Loucy (cell line): ENCODE measurements around the gene CALN1.

Source experiments
- H2AFZ ChIP-seq: fragments of 200-600 bp; sonication (generic); 2 replicates; pipeline ENCODE4 v1.6.0; 2016; ENCODE audit warnings: antibody characterized with exemption, mild to moderate bottlenecking, low read length, moderate library complexity
- H3F3A ChIP-seq: fragments of 200-600 bp; 2 replicates; pipeline ENCODE4 v1.6.0; 2016; ENCODE audit warnings: antibody characterized with exemption, low read depth, mild to moderate bottlenecking
- H3K27me3 ChIP-seq: fragments of 200-600 bp; sonication (generic); 2 replicates; pipeline ENCODE4 v1.6.1; 2014; ENCODE audit warnings: low read length, mild to moderate bottlenecking; ENCODE audit not compliant: insufficient read depth, poor library complexity, severe bottlenecking
- H3K36me3 ChIP-seq: fragments of 200-600 bp; sonication (generic); 2 replicates; pipeline ENCODE4 v1.6.1; 2016; ENCODE audit warnings: low read length; ENCODE audit not compliant: insufficient read depth
- H3K4me1 ChIP-seq: fragments of 200-600 bp; sonication (generic); 2 replicates; pipeline ENCODE4 v1.5.1; 2014; ENCODE audit warnings: low read length, mild to moderate bottlenecking; ENCODE audit not compliant: insufficient read depth, poor library complexity, severe bottlenecking
- H3K4me2 ChIP-seq: fragments of 200-600 bp; sonication (generic); 2 replicates; pipeline ENCODE4 v1.6.0; 2014; ENCODE audit warnings: antibody characterized with exemption, low read length, low read depth, mild to moderate bottlenecking; ENCODE audit not compliant: poor library complexity, severe bottlenecking
- H3K4me3 ChIP-seq: fragments of 200-600 bp; sonication (generic); 2 replicates; pipeline ENCODE4 v1.5.1; 2014; ENCODE audit warnings: low read length, mild to moderate bottlenecking, mixed read lengths; ENCODE audit not compliant: poor library complexity, severe bottlenecking
- H3K79me2 ChIP-seq: fragments of 200-600 bp; sonication (generic); 2 replicates; pipeline ENCODE4 v1.6.1; 2014; ENCODE audit warnings: low read length; ENCODE audit not compliant: insufficient read depth
- H3K9ac ChIP-seq: fragments of 200-600 bp; sonication (generic); 2 replicates; pipeline ENCODE4 v1.6.0; 2014; ENCODE audit warnings: mild to moderate bottlenecking, low read depth, low read length, moderate library complexity; ENCODE audit not compliant: poor library complexity, severe bottlenecking
- H3K9me2 ChIP-seq: fragments of 200-600 bp; sonication (generic); replicated peaks from 2 replicates; pipeline ENCODE4 v1.6.1; 2016; ENCODE audit warnings: low read depth, low read length, mixed read lengths
- H3K9me3 ChIP-seq: fragments of 200-600 bp; sonication (generic); 2 replicates; pipeline ENCODE4 v1.6.1; 2014; ENCODE audit warnings: mild to moderate bottlenecking, antibody characterized with exemption, low read length, low read depth; ENCODE audit not compliant: insufficient read depth
- H4K20me1 ChIP-seq: fragments of 200-600 bp; sonication (generic); 2 replicates; pipeline ENCODE4 v1.6.0; 2014; ENCODE audit warnings: antibody characterized with exemption, low read length, mild to moderate bottlenecking; ENCODE audit not compliant: insufficient read depth, poor library complexity, severe bottlenecking
- EZH2phosphoT487 ChIP-seq: fragments of 200-600 bp; IDR thresholded peaks from 2 replicates; pipeline ENCODE4 v1.6.1; 2018; ENCODE audit warnings: antibody characterized with exemption, mild to moderate bottlenecking, moderate library complexity, borderline replicate concordance
- TF ChIP-seq, protein P1 (sequence below): fragments of 200-600 bp; sonication (generic); conservative IDR thresholded peaks from 2 replicates; pipeline ENCODE4 v1.5.1; 2014; ENCODE audit warnings: mild to moderate bottlenecking, antibody characterized with exemption, low read length

Gene CALN1

DNA sequence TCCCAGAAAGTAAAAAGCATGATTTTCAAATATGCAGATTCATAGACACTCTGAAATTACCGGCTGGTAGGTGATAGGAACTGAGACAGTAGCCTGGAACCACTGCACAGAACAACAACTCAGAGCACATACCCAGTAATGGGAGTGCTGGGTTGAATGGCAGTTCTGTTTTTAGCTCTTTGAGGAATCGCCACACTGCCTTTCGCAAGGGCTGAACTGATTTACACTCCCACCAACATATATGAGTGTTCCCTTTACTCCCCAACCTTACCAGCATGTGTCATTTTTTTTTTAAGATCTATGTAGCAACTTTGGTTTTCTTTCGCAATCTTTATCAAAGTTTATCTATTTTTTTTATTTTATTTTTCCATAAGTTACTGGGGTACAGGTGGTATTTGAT, 358.8 kb downstream of the CALN1 start:
- Histone ChIP-seq H3K4me2 (no peak overlapping the region), H3K9ac (no peak overlapping the region), H3K27me3 (no peaks in the 10 kb centered on the region), H3K4me1 (no peaks in the 10 kb centered on the region), H3K4me3 (no peak overlapping the region), H4K20me1 (no peaks in the 10 kb centered on the region), H3K79me2 (no peaks in the 10 kb centered on the region), H3K9me2 (no peaks in the 10 kb centered on the region), H3K36me3 (no peaks in the 10 kb centered on the region), H2AFZ (no peak overlapping the region), H3K9me3 (peaks cover 2% of the 10 kb centered on the region; the same call in 1 of the 2 replicates), H3F3A (no peaks in the 10 kb centered on the region)
- TF ChIP-seq, protein P1, sequence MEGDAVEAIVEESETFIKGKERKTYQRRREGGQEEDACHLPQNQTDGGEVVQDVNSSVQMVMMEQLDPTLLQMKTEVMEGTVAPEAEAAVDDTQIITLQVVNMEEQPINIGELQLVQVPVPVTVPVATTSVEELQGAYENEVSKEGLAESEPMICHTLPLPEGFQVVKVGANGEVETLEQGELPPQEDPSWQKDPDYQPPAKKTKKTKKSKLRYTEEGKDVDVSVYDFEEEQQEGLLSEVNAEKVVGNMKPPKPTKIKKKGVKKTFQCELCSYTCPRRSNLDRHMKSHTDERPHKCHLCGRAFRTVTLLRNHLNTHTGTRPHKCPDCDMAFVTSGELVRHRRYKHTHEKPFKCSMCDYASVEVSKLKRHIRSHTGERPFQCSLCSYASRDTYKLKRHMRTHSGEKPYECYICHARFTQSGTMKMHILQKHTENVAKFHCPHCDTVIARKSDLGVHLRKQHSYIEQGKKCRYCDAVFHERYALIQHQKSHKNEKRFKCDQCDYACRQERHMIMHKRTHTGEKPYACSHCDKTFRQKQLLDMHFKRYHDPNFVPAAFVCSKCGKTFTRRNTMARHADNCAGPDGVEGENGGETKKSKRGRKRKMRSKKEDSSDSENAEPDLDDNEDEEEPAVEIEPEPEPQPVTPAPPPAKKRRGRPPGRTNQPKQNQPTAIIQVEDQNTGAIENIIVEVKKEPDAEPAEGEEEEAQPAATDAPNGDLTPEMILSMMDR, result no peak
- TF ChIP-seq EZH2phosphoT487, result no peak

DNA sequence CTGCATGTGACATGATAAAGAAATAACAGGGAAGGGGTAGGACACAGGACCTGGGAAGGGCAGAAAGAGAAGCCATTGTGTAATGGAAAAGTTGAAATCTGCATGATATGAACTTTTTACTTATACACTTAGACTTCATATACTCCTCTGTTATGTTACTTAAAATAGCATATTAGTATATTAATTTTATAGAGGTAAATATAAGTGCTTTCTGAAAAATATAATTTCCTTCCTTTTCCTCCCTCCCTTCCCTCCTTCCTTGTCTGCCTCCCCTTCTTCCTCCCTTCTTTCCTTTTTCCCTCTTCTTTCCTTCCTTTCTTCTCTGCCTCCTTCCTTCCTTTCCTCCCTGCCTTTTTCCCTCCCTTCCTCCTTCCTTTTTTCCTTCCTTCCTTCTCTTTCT, 363.7 kb downstream of the CALN1 start:
- H3K9me2 ChIP-seq, result no peaks in the 10 kb centered on the region
- no peaks in the 10 kb centered on the region for H4K20me1 ChIP-seq
- H2AFZ ChIP-seq, result no peak overlapping the region
- H3F3A ChIP-seq, result no peaks in the 10 kb centered on the region
- TF ChIP-seq, protein P1, result no peak
- TF ChIP-seq EZH2phosphoT487, result no peak
- H3K9me3 ChIP-seq, result peaks cover 2% of the 10 kb centered on the region; the same call in 1 of the 2 replicates
- H3K36me3 ChIP-seq, result no peaks in the 10 kb centered on the region
- no peaks in the 10 kb centered on the region for H3K4me1 ChIP-seq
- H3K79me2 ChIP-seq, result no peaks in the 10 kb centered on the region
- H3K4me3 ChIP-seq, result no peak overlapping the region
- no peak overlapping the region for H3K9ac ChIP-seq
- H3K4me2 ChIP-seq, result no peak overlapping the region
- H3K27me3 ChIP-seq, result no peaks in the 10 kb centered on the region

DNA sequence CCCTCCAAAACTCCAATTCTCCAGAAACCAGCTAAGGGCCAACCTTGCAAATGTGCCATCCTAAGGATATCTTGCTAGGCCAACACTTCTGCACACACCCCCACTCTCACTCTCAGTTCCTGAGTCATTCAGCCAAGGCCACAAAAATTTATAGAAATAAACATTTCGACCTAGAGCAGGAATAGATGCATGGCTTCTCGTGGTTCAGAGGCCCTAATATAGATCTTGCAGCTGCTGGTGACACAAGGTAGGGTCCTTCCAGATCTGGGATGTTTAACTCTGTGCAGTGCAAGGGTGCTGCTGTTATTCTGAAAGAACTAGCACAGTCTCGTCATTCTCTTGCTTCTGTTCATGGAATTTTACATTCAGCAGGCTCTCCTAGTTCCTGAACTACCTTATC, 369.3 kb downstream of the CALN1 start:
- Histone ChIP-seq H3K27me3 (no peaks in the 10 kb centered on the region), H3K9ac (no peak overlapping the region), H3K4me3 (no peak overlapping the region), H3K4me1 (no peaks in the 10 kb centered on the region), H2AFZ (no peak overlapping the region), H3F3A (no peaks in the 10 kb centered on the region), H4K20me1 (no peaks in the 10 kb centered on the region), H3K79me2 (no peaks in the 10 kb centered on the region), H3K9me3 (no peaks in the 10 kb centered on the region; the same call in 1 of the 2 replicates), H3K9me2 (no peaks in the 10 kb centered on the region), H3K36me3 (no peaks in the 10 kb centered on the region), H3K4me2 (no peak overlapping the region)
- TF ChIP-seq, protein P1, result no peak
- no peak for TF ChIP-seq EZH2phosphoT487
